IMR-90 (cell line): ENCODE data around the gene KLHDC3.

Experiments
- BHLHE40 ChIP-seq: fragments of 150-350 bp; IDR thresholded peaks from 2 replicates; pipeline ENCODE4 v1.6.1; 2016; ENCODE audit warnings: mild to moderate bottlenecking, low read depth, low read length
- MAZ ChIP-seq: IDR thresholded peaks from 2 replicates; pipeline ENCODE4 v1.6.1; 2012; ENCODE audit warnings: low read depth, mild to moderate bottlenecking, low read length, improper control_type of control experiment, moderate library complexity, borderline replicate concordance
- MXI1 ChIP-seq: IDR thresholded peaks from 2 replicates; pipeline ENCODE4 v1.6.1; 2012; ENCODE audit warnings: low read depth, mild to moderate bottlenecking, low read length, moderate library complexity, borderline replicate concordance
- POLR2A ChIP-seq: IDR thresholded peaks from 2 replicates; pipeline ENCODE4 v1.6.1; 2012; ENCODE audit warnings: mild to moderate bottlenecking, low read depth, low read length
- RAD21 ChIP-seq: IDR thresholded peaks from 2 replicates; pipeline ENCODE4 v1.6.1; 2012; ENCODE audit warnings: low read length, improper control_type of control experiment
- USF2 ChIP-seq: fragments of 150-350 bp; IDR thresholded peaks from 2 replicates; pipeline ENCODE4 v1.6.1; 2017; ENCODE audit warnings: mild to moderate bottlenecking, antibody characterized with exemption, low read length, low read depth
- TF ChIP-seq, protein P1 (sequence below): conservative IDR thresholded peaks from 2 replicates; pipeline ENCODE4 v1.5.1; 2012; ENCODE audit warnings: mild to moderate bottlenecking, low read depth, low read length, improper control_type of control experiment
- TF ChIP-seq, protein P2 (sequence below): fragments of 150-350 bp; IDR thresholded peaks from 2 replicates; pipeline ENCODE4 v1.6.1; 2016; ENCODE audit warnings: low read depth, mild to moderate bottlenecking, low read length, moderate library complexity, borderline replicate concordance

- TF ChIP-seq POLR2A = no peak
- TF ChIP-seq, protein P1, sequence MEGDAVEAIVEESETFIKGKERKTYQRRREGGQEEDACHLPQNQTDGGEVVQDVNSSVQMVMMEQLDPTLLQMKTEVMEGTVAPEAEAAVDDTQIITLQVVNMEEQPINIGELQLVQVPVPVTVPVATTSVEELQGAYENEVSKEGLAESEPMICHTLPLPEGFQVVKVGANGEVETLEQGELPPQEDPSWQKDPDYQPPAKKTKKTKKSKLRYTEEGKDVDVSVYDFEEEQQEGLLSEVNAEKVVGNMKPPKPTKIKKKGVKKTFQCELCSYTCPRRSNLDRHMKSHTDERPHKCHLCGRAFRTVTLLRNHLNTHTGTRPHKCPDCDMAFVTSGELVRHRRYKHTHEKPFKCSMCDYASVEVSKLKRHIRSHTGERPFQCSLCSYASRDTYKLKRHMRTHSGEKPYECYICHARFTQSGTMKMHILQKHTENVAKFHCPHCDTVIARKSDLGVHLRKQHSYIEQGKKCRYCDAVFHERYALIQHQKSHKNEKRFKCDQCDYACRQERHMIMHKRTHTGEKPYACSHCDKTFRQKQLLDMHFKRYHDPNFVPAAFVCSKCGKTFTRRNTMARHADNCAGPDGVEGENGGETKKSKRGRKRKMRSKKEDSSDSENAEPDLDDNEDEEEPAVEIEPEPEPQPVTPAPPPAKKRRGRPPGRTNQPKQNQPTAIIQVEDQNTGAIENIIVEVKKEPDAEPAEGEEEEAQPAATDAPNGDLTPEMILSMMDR = no peak
- no peak for TF ChIP-seq MXI1
- no peak for TF ChIP-seq RAD21
- TF ChIP-seq, protein P2, sequence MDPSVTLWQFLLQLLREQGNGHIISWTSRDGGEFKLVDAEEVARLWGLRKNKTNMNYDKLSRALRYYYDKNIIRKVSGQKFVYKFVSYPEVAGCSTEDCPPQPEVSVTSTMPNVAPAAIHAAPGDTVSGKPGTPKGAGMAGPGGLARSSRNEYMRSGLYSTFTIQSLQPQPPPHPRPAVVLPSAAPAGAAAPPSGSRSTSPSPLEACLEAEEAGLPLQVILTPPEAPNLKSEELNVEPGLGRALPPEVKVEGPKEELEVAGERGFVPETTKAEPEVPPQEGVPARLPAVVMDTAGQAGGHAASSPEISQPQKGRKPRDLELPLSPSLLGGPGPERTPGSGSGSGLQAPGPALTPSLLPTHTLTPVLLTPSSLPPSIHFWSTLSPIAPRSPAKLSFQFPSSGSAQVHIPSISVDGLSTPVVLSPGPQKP = no peak
- no peak for TF ChIP-seq USF2
- no peak for TF ChIP-seq BHLHE40
- no peak for TF ChIP-seq MAZ
Observed at GRCh38 chr6:43034190-43034525, 20.1 kb downstream of the KLHDC3 start.
